Activated T-helper 9 cell treated with anti-CD3 and anti-CD28 coated beads, Interleukin-2, amount 50 U/mL, for 16 hours (primary cell): ENCODE measurements around the gene TMEM242.
A peak's percentile ranks its signal among the peaks of the same experiment; 100 is the strongest.
"Not testable (repeated sequence)": the region's sequence is repeated elsewhere in the genome, so short reads cannot be mapped to it uniquely, and the experiment has no call there.

Experiments used
- DNase-seq: peaks from one replicate; pipeline ENCODE4 v3.0.0-alpha.2; 2020; ENCODE audit warnings: low read depth

The TMEM242 gene

DNA sequence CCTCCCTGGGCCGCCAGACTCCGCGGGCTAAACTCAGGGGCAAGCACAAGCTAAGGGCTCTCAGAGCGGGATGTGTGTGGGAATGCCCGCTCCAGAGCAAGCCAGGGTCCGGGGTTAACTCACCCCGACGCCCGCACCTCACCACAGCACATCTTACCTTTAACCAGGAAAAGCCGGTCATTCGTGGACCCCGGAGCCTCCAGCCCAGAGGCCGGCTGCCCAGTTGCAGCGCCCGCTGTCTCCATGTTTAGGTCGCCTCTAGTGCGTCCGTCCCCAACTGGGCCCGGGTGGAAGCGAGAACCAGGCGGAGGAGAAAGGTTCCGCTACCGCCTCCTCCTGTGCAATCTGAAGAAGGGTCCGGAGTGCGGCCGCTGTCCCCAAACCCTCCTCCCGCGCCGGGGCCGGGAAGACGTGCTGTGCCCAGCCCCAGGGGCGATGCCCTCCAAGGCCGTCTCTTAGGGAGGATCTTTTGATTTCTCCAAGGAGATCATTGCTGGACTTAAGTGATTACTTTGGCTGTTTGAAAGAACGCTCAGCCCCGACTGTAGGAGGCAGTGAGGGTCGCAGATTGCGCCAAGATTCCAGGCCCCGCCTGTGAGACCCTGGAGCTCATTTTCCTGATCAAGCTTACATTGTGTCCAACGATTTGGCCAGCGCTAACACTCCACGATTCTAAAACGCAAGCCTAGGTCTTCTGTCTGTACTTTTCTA lies at the start of gene TMEM242:
Gene TMEM242, minus strand, starts transcription at position 265 of the 711 bp plus-strand sequence. Its CDS starts 20 bp downstream, at position 245.
- peak; percentile 82 for DNase-seq

DNA sequence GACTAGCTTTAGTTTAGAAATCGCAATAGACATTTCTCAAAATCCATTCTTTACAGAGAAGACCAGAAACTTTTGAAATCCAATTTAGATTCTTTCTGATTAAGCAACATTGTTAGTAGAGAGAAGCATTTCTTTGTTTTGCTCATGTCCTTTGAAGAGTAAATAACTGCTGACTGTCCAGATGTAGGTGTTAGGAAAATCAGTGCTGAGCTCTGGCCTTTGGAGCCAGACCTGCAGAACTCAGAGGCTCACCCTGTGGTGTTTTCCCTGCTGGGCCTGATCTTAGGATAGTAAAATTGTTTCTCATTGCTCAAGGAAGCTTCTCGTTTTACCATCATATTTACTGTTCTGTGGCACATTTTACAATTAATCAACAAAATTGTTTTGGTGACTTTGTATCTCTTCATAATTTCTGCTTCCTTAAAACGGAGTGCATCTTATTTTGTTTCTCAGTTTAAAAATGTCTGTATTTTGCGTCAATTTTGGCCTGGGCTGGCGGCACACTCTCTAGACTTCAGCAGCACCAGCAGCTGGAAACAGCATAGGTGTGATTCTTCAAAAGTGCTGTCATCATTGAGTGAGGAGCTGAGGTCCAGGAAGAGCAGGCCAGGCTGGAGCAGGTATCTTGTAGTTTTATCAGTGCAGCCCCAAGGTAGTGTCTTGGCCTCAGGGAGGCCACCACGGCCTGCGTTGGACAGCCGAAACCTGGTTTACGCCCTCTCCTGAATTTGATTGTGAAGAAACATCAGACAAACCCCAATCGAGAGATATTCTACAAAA lies 49.4 kb upstream of the TMEM242 start:
- DNase-seq: no peak

DNA sequence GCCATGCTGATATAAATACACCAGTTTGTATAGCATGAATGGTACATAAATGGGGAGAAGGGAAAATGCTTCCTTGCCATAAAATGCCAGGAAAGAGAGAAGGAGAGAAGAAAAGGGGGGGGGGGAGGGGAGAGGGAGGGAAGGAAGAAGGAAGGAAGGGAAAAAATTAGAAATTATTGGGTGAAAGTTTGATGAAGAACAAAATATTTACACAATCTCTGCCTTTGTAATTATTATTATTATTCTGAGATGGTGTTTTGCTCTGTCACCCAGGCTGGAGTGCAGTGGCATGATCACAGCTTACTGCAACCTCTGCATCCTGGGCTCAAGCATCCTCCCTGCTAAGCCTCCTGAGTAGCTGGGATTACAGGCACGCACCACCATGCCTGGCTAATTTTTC lies 47.4 kb upstream of the TMEM242 start:
- DNase-seq: no peak

DNA sequence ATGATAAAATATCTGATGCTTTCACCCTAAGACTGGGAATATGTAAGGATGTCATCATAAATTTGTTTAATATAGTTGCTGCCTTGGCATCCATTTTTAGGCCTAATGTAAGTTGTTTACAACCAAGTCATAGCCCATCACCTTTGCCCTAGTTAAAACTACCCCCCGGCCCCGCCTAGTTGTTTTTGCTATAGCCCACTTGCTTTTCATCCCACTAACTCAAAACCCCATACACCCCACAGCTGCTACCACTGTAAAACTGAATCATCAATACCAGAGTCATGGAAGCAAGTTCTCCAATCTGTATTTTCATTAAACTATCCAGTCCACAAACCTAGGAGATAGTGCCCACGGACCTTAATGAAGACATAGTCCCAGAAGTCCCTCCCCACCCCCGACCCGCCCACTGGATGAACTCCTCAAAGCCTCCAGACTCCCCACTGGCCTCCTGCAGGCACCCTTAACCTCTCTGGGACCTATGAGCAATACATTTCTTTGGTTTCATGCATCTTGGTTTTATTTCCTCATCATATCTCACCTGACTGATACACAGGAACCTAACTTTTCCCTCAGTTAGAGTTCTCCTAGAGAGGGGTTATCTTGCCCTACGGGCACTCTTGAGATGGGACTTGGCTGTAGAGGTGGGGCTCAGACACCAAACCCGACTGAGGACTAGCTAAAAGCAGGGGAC lies 45.2 kb upstream of the TMEM242 start:
- no peak for DNase-seq

DNA sequence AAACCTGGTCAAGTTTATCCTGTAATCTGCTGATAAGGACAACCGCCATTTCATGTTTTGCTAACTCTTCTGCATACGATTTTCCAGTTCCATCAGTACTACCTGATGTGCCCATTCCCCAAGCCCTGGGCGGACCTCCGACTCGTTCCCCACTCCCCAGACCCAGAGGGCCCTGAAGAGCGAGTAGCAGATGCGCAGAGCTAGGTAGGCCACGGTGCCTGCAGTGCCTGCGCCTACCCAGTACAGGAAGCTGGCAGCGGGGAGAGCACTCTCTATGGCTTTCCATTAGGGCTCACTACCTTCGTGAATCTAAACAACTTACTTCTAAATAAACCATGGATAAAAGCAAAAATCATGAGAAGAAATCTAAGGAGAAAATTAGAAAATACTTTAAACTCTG lies 43.3 kb upstream of the TMEM242 start:
- no peak for DNase-seq

DNA sequence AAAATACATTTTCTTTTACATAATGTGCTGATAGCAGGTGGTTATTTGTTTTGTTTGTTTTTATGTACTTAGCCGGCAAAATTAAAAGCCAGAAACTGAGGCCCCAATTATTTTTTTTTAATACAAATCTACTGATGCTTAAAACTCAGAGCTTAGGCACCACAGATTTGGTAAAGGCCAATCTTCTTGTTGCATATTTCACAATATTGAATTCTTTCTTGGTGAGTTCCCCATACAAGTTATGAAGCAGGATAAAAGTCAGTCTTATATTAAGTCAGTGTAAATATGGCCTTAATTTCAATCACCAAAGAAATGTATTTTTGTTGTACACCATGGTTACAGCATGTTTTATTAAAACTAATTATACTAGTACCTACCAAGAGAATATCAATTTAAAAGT lies 41.4 kb upstream of the TMEM242 start:
- no peak for DNase-seq

DNA sequence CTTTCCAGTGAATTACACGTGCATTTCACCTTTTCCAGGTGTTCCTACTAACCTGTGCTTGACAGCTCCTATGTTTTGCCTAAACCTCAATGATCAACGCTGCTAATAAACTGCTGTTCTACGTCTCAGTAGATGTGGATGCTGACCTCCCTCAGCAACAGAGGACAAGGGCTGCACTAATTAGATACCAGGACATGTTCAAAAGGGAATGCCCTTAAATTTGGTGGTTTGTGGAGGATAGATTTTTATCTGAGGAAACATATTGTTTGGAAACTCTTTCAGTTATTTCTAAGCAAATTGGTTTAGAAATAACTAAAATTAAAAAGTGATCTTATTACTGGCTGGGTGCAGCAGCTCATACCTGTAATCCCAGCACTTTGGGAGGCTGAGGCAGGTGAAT lies 38.6 kb upstream of the TMEM242 start:
- DNase-seq: no peak

DNA sequence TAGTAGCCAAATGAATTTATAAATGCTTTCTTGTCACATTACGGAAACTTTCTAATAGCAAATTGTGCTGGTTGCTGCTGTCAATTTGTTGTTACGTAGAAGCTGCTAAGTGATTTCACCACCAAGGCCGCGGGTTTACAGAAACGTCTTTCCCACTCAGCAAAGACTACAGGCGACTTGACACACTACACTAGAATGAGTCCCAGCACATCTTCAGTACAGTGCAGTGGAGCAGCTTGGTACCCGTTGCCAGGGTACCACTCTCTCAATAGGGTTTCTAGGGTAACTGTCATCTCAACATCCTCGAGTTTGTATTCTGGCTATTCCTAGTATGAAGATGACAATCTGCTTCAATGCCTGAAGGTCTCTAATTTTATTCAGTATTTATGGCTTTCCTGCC lies 35.0 kb upstream of the TMEM242 start:
- DNase-seq: no peak

DNA sequence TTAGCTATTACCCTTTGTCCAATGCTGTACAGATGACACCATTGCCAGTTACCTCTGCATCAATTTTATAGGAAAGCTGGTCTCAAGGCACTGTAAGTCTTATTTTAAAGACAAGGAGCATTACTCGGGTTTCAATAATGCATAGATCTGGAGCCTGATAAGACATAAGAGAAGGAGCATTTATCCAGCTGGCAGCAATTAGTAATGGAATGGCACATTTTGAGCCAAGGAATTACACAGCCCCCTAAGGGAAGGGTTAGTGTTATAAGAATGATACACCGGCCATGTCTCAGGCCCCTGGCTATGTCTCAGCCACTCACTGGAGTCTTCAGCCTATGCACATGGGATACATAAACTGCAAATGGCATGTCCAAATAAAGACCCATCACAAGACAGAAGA lies 23.1 kb upstream of the TMEM242 start:
- DNase-seq: no peak

DNA sequence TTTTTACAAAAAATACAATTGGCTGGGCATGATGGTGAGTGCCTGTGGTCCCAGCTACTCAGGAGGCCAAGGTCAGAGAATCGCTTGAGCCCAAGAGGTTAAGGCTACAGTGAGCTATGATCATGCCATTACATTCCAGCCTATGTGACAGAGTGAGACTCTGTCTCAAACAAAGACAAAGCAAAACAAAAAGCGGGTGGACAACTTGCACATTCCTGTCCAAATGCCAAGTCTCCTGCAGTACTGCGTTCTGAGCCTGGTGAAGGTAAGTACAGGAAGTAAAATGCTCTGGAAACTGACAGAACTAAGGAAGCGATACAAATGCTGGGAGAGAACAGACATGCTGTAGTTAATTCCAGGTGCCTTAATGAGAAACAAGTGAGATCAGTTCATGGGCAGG lies 20.4 kb upstream of the TMEM242 start:
- no peak for DNase-seq

DNA sequence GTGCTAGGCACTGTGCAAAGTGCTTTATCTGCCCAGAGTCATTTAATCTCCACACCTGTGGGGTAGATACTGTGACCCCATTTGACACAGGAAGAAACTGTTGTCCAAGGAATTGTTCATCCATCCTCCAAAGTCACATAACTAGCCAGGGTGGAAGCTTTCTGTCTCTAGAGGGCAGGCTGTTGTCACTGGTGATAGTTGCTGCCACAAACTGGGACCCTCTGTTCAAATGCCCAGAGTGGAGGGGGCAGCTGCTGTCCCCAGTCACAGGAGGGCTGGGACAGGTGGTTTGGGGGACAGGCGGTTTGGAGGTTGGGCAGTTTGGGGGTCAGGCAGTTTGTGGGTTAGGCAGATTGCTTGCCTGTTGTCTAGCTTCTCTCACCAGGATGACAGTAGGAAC lies 16.1 kb upstream of the TMEM242 start:
- DNase-seq: no peak

DNA sequence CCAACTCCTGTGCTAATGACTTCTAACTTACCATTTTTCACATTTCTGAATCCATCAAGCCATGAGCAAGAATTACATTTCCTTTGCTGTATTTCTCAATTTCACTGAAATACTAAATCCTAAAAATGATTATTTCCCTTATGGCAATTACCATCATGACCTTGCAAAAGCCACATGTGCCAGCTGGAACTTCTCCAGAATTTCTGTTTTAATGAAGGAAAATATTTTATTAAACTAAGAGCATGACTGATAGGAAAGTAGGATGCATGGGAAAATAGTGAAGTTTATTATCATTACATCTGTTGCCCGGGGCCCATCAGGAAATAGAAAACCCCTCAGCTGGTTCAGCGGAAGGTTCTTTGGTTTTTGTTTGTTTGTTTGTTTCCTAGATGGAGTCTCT lies 14.4 kb upstream of the TMEM242 start:
- DNase-seq: no peak

DNA sequence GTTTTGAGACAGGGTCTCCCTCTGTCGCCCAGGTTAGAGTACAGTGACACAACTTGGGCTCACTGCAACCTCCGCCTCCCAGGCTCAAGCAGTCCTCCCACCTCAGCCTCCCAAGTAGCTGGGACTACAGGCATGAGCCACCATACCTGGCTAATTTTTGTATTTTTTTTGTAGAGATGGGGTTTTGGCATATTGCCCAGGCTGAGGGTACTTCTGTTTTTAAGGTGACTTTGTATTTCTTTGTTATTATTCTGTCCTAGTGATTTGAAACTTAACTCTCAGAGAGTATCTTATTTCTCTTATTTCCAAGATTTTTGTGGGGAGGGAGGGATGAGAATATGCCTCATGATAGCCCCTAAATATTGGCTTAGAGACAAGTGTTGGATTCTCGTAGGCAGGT lies 14.0 kb upstream of the TMEM242 start:
- not testable (repeated sequence) for DNase-seq

DNA sequence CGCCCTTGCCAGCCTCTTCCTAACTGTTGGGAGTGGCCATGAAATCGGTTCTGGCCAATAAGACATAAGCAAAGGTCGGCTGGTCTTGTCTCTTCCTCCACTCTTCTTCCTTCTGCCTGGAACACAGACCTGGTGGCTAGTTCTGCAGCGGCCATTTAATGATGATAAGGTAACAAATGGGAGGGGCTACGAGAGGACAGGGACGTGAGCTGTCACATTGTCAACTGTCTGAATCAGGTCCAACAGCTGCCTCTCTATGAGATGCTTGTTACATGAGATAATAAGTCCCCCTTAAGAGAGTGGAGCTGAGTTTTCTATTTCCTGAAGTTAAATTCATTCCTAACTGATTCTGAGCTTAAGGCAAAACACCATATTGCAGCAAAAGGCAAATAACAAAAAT lies 12.5 kb upstream of the TMEM242 start:
- no peak for DNase-seq

DNA sequence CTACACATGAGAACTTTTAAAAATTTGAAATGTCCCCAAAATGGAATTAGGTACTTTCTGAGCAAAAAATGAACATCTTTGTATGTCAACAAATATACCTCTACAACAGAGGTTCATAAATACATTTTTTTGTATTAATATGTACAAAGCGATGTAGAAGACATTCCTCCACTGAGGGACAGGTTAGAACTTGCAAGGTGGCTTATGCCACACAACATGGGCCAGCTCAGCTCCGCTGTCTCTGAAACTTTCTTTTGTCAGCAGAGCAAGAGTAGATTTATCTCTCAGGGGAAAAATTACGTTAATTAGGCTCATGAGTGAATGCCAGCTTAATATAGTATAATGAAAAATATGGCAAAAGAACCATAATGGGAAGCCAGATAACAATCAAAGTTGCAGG lies 10.6 kb upstream of the TMEM242 start:
- DNase-seq: no peak

DNA sequence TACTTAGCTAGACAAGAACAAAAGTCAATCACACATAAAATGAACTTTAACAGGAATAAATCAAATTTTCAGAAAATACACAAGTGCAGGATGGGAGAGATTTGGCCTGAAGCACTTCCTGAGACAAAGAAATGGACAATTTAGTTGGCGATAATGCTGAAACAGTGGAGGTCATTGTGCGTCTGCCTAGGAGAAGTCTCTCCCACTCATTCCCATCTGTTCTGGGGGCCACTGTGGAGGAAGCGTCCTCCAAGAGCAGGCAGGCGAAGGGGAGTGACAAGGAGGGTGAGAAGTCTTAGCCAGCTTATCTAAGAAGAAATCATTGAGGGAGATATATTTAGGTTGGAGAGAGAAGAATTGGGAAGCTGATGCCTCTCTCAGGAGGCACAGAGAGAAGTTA lies 10.2 kb upstream of the TMEM242 start:
- DNase-seq: no peak

DNA sequence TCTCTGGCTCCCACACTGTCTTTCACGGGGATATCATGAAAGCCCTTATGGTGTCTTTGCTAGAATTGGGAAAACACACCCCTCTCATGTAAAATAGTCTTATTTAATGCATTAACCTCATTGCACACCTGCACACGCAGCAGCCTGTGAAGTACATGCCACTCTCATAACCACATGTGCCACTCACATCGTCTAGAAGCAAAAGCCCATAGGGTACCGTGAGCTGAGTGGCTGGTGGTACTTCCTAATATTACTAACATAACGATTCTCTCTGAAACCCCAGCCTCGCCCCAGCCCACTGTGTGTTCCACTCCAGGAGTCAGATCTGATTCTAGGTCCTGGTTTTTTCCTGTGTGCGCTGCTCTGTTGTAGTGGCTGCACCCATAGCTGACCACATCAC lies 9.5 kb upstream of the TMEM242 start:
- no peak for DNase-seq

DNA sequence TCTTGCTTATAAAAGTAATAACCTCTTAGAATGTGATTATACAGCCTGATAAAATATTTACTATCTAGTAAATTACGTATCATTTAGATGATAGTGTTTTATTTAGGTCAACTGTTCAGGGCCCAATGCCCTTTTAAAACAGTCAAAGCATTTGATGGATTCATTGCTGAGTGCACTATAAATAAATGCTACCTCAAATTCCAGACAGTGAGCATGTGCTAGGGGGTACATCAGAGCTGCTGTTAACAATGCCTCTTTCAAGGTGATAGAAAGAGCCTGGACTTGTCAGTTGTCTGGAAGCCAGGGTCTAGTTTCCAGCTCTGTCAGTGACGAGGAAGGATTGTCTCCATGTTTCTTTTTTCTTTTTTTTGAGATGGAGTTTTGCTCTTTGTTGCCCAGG lies 7.5 kb upstream of the TMEM242 start:
- DNase-seq: no peak

DNA sequence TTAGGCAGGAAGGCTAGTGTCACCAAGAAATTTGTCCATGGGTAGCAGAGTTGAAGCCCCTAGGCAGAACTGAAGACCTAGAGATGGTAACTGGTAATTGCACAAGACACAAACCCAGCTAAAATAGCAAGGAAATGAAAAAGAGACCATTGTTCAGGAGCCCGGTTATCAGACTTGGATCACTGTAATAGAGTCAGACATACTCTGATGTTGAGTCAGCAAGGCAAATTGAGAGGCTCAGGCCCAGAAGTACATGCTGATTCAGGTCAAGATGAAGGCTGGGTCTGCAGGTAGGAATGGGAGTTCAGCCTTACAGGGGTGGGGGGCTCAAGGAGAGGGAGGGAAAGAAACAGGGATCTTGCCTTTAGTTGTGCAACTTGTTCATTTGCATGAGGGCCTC lies 6.5 kb upstream of the TMEM242 start:
- DNase-seq: no peak

DNA sequence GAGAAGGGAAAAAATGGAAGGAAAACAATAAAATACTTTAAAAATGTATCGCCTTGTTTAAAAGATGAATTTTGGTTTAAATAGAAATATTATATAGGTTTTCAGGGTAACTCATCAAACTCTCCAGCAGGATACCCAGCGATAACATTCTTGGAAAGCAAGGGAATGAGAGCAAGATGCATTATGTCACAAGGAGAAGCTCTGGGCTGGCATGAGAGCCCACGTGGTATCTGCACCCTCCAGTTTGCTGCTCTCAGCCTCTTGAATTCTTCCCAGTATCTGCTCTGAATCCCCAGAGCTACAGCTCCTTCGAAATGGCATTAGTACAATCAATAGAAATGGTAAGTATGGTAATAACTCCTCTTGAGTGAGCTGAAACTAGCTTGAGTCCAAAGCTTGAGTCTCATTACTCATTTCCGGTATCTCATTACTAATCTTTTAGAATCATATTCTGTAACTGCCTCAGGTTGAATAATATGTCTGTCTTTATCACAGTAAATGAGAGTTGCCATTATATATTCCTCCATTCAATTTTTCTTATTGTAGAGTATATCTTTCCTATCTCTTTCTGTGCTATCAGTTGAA lies 4.9 kb upstream of the TMEM242 start:
- no peak for DNase-seq

DNA sequence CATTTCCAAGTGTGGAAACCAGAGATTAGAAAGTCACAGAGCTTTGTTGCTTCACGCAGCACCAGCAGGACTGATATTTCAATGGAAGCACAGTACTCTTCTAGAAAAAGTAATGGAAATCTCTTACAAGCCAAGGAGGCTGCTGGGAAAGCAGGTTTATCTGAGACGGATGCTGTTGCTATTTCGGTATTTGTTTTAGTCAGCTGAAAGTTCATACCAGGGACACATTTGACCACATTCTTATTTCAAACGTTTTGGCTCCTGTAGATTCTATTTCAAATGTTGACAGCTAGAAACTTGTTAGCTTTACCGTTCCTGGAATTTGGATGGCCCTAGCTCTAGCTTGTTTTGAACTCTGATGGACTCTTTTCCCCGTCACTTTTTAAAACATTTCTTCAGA lies 3.7 kb upstream of the TMEM242 start:
- no peak for DNase-seq

DNA sequence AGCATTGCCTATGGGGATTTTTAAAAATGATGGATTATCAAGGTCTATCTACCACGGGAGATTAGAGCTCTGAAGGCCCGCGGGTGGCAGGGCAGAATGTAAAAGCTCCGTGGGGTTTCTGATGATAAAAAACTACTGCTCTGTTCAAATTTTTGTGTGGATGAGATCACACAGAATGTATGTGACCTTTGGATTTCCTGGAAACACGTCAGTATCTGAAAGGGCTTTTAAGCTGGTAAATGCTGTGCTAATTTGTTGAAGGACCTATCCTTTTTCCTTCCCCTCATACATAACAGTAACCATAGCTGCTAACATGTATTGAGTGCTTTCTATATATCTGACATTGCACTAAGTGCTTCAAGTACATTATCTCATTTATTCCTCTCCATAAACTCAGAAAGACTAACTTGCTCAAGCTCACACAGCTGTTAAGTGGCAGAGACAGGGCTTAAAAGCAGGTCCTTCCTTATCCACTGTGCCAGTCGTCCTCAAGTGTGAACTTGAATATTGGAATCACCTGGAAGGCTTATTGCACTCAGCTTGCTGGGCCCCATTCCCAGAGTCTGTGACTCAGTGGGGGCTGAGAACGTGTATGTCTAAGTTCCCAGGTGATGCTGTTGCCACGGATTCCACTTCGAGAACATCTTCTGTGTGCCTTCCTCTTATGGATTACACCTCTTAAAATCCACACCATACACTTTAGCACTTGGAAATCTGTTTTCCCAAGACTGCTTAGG lies 1.9 kb upstream of the TMEM242 start:
- DNase-seq: no peak
